Measurements from ENCODE around the gene ARHGEF12.

DNA sequence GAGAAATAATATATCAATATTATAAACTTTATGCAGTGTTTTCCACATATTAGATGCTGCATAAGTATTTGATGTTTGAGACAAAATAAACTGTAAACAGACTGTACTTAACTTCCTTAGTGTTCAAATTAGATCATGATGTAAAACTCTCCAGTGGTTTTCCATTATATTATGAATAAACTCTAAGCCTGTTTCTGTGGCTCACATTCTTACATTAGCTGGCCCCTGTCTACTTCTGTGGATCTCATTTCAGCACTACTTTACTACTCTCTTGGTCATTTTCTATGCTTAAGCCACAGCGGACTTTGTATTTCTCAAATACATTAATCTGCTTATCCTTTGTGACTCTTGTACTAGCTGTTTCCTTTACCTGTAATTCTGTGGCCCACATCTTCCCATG is 55.6 kb downstream of the ARHGEF12 start:
- no peak for TF ChIP-seq CTCF (IDR thresholded peaks at IDR 0.05; ENCODE audit: insufficient read depth, low read depth, low read length)
- no peak for TF ChIP-seq EZH2 (IDR thresholded peaks at IDR 0.05; ENCODE audit: insufficient read depth, low read length)
